Ammon's horn (tissue), 1 donor: ENCODE measurements around the gene KRTAP9-8.
"Not testable (repeated sequence)": the region's sequence is repeated elsewhere in the genome, so short reads cannot be mapped to it uniquely, and the experiment has no call there.

ENCODE experiments used
- DNase-seq: peaks from one replicate; pipeline ENCODE4 v3.0.0-alpha.2; 2016; ENCODE audit warnings: low spot score

Gene KRTAP9-8

GRCh38 chr17:41237949-41238437, at the start of gene KRTAP9-8:
KRTAP9-8 (plus strand) TSS chr17:41237999; CDS start chr17:41238052, 53 bp downstream.
- DNase-seq: not testable (repeated sequence)

- not testable (repeated sequence) for DNase-seq
Measured at GRCh38 chr17:41189837-41190318, 47.9 kb upstream of the KRTAP9-8 start, which contains the start of gene KRTAP9-1. KRTAP9-1 (plus strand) TSS chr17:41189887; CDS start chr17:41189887, 0 bp downstream.

- DNase-seq: no peak
Measured at GRCh38 chr17:41190328-41190727, 47.5 kb upstream of the KRTAP9-8 start.

DNA sequence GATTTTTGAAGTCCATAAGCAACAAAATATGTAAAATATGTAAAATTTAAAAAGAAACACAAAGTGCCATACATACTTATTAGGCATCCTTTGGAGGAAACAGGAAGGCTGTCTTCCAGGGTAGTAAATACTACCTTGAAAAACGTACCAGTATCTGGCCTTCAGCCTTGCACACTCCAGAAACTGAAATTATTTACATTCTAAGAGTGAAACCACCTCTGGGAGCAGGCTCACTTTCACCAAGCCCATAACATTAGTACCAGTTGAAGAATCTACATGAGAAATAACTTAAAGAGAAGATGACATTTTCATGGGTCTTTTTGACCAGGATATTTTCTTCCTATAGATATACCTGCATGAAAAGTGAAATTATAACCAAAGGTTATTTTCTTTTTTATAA, 41.7 kb upstream of the KRTAP9-8 start:
- no peak for DNase-seq

DNA sequence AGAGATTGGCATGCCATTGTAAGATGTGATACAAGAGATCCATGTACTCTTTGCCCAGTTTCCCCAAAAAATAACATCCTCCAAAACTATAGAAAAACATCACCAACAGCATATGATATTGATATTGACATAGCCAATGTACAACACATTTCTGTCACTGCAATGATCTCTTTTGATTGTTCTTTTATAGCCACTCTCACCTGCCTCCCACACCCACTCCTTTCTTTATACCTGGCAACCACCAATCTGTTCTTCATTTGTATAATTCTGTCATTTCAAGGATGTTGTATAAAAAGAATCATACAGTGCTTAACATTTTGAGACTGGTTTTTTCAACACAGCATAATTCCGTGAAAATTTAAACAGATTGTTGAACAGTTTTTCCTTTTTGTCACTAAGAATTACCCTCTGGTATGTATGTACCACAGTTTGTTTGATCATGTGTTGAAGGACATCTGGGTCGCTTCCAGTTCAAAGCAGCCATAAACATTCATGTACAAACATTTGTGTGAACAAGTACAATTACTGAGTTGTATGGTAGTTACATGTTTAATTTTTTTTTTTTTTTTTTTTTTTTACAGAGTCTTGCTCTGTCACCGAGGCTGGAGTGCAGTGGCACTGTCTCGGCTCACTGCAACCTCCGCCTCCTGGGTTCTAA, 38.2 kb upstream of the KRTAP9-8 start:
- DNase-seq: no peak

DNA sequence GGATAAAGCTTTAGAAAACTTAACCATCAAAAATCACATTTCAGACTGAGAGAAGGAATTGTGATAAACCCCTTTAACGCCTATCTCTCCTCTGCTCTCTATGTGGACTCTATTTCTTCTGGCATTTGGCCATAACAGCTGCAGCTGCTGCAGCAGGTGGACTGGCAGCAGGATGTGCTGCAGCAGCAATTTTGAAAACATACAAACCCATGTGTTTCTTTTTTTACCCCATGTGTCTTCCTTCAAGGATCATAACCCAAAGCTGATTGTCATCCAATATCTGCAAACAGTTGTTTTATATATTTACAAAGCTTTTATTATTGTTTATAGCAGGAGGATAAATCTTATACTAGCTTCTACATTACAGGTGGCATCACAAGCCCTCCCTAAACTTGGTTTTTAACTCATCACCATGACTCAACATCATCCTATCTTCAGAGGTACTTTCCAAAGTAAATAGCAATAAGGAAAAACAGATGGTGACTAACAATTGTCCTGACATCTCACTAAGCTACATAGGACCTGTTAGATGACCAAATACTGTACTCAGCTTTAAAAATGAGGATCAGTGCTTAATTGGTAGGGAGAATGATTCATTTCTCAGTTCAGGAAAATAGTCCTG, 25.8 kb upstream of the KRTAP9-8 start:
- DNase-seq: no peak

DNA sequence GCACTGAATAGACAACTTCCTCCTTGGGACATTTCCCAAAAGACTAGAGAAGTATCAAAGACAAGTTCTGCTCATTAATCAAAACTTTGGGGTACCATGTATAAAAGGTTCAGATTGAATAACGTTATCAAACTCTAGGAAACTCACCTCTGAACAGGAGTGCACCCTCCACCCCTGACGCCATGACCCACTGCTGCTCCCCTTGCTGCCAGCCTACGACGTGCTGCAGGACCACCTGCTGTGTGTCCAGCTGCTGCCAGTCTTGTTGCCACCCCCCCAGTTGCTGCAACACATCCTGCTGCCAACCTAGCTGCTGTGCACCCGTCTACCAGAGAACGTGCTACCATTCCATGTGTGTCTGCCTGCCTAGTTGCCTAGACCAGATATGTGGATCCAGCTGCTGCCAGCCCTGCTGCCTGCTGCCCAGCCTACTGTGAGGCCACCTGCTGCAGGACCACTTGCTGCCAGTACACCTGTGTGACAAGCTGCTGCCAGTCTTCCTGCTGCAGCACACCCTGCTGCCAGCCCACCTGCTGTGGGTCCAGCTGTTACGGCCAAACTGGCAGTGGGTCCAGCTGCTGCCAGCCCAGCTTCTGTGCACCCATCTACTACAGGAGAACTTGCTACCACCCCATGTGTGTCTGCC, 25.2 kb upstream of the KRTAP9-8 start:
- DNase-seq: no peak

- DNase-seq: no peak
Measured at GRCh38 chr17:41215681-41216080, 22.1 kb upstream of the KRTAP9-8 start.

DNA sequence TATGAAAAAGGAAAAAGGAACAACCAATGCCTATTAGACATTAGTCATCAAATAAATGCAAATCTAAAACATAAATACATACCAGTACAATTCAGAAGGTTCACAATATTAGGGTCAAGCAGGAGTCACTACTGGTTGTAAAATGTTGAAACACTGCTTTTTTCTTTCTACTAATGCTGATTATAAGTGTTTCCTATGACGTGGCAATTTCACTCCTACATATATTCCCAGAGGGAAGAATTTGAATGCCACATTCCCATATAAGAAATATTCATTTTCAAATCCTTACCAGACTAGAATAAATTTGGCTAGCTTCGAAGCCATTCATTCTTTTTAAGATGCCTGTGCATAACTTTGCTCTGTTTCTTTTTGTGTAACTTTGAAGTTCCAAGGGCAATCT, 14.0 kb upstream of the KRTAP9-8 start:
- no peak for DNase-seq

- no peak for DNase-seq
Measured at GRCh38 chr17:41226051-41226450, 11.7 kb upstream of the KRTAP9-8 start.

- DNase-seq: not testable (repeated sequence)
Measured at GRCh38 chr17:41226598-41227095, 11.2 kb upstream of the KRTAP9-8 start, which contains the start of gene KRTAP9-2. KRTAP9-2 (plus strand) TSS chr17:41226648; CDS start chr17:41226655, 7 bp downstream.

GRCh38 chr17:41230094-41230493, 7.7 kb upstream of the KRTAP9-8 start:
- no peak for DNase-seq

GRCh38 chr17:41231731-41232130, 6.1 kb upstream of the KRTAP9-8 start:
- DNase-seq: no peak

DNA sequence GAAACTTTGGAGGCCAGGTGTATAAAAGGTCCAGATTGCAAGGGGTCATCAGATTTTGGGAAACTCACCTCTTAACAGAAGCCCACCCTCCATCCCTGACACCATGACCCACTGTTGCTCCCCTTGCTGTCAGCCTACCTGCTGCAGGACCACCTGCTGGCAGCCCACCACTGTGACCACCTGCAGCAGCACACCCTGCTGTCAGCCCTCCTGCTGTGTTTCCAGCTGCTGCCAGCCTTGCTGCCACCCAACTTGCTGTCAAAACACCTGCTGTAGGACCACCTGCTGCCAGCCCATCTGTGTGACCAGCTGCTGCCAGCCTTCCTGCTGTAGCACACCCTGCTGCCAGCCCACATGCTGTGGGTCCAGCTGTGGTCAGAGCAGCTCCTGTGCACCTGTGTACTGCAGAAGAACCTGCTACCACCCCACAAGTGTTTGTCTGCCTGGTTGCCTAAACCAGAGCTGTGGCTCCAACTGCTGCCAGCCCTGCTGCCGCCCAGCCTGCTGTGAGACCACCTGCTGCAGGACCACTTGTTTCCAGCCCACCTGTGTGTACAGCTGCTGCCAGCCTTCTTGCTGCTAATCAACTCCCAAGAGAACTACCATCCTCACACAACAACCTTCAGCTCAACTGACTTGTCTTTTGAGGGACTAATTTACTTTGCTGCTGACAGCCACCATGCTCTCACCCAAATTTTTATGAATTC, 5.2 kb upstream of the KRTAP9-8 start, which contains the start of gene KRTAP9-3:
KRTAP9-3 (plus strand) TSS at position 51 of the 707 bp plus-strand sequence; CDS start at position 104, 53 bp downstream.
- not testable (repeated sequence) for DNase-seq

DNA sequence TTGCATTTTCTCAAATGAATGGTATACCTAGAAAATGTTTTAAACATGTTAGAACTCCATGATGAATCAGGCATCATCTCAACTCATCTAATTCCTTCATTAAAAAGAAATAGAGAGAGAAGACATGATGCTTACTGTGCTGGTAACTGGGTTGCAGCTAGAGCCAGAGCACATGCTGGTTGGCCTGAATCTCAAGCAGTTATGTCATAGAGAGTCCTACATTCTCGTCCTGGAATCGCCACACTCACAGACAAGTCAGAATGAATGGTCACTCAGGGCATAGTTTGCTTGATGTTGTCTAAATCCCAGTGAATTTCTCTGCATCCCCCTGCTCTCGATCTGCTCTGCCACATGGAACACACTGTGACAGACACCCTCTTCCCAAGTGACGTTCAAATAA, 683 bp upstream of the KRTAP9-8 start:
- DNase-seq: not testable (repeated sequence)

GRCh38 chr17:41246995-41247787, 9.4 kb downstream of the KRTAP9-8 start:
- not testable (repeated sequence) for DNase-seq

DNA sequence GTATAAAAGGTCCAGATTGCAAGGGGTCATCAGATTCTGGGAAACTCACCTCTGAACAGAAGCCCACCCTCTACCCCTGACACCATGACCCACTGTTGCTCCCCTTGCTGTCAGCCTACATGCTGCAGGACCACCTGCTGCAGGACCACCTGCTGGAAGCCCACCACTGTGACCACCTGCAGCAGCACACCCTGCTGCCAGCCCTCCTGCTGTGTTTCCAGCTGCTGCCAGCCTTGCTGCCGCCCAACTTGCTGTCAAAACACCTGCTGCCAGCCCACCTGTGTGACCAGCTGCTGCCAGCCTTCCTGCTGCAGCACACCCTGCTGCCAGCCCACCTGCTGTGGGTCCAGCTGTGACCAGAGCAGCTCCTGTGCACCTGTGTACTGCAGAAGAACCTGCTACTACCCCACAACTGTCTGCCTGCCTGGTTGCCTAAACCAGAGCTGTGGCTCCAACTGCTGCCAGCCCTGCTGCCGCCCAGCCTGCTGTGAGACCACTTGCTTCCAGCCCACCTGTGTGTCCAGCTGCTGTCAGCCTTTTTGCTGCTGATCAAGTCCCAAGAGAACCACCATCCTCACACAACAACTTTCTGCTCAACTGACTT, 11.9 kb downstream of the KRTAP9-8 start, which contains the start of gene KRTAP9-4:
KRTAP9-4 (plus strand) TSS at position 51 of the 604 bp plus-strand sequence; CDS start at position 85, 34 bp downstream.
- DNase-seq: not testable (repeated sequence)

- DNase-seq: no peak
Measured at GRCh38 chr17:41251261-41251660, 13.5 kb downstream of the KRTAP9-8 start.

DNA sequence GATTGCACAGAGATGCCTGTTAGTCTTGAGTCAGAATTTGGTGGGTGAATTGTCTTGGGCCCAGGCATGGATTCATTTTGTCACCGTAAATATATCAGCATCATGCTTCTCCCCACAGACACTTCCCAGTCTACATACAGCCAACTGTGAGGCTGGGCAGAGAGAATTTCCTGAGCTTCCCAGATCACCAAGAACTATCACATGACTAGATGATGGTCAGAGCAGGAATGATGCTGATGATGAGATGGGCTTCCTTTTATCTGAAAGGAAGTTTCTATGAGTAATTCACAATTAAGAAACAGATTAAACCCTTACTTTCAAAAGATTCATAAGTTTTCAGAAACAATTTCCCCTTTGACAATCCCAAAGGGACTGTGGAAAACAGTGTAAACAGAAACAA, 17.1 kb downstream of the KRTAP9-8 start:
- DNase-seq: no peak
